Prostate gland (tissue), 2 donors: ENCODE results near the gene NNT. TPM values are rescaled to one million over a fixed set of nuclear protein-coding genes. Genes with fewer than 3 reads are reported as not detected.

ENCODE experiments used
- DNase-seq: peaks from one replicate; pipeline ENCODE4 v3.0.0-alpha.2; 2019; ENCODE audit warnings: low spot score
- H3K27ac ChIP-seq, 2 donors: fragments of 200-600 bp; sonication (generic); 2 replicates each; pipeline ENCODE4 v1.5.1; 2017 to 2019
- H3K27me3 ChIP-seq: fragments of 200-600 bp; sonication (generic); replicated peaks from 2 replicates; pipeline ENCODE4 v1.5.1; 2019; ENCODE audit not compliant: insufficient read depth
- H3K36me3 ChIP-seq, 2 donors: fragments of 200-600 bp; sonication (generic); 1 replicate in 1 of 2; 2 replicates in 1 of 2; pipeline versions ENCODE4 v1.5.1 to v1.8.1; 2017 to 2019
- H3K4me1 ChIP-seq: fragments of 200-600 bp; sonication (generic); replicated peaks from 2 replicates; pipeline ENCODE4 v1.5.1; 2019
- H3K4me3 ChIP-seq, 2 donors: fragments of 200-600 bp; sonication (generic); 2 replicates each; pipeline ENCODE4 v1.5.1; 2017 to 2019
- H3K9me3 ChIP-seq: fragments of 200-600 bp; sonication (generic); 2 replicates; pipeline ENCODE4 v1.5.1; 2017
- CTCF ChIP-seq, 4 experiments: fragments of 200-600 bp in 2 of 4; fragments of 450-650 bp in 2 of 4; sonication (generic) in 2 of 4; IDR thresholded peaks; 1 replicate in 3 of 4; 2 replicates in 1 of 4; pipeline ENCODE4 v1.5.1; 2016 to 2019; ENCODE audit warnings: antibody characterized with exemption in 4 of 4, mild to moderate bottlenecking in 2 of 4, moderate library complexity in 2 of 4
- POLR2A ChIP-seq: fragments of 450-650 bp; IDR thresholded peaks from one replicate; pipeline ENCODE4 v1.6.1; 2016; ENCODE audit warnings: antibody characterized with exemption, mild to moderate bottlenecking
- POLR2AphosphoS5 ChIP-seq: sonication (generic); formaldehyde crosslinking; IDR thresholded peaks from one replicate; pipeline ENCODE4 v1.6.1; 2017; ENCODE audit warnings: antibody characterized with exemption
- WGBS: methylation state at CpG from one replicate; pipeline ENCODE4 v1.1.5; 2018; 5-methylcytosine and 5-hydroxymethylcytosine counted together
- intact Hi-C: fragments of 100-400 bp; cut with DNase I; formaldehyde crosslinking; loops from one replicate; pipeline ENCODE4 v1.14.2; 2022
- total RNA-seq, 2 donors: library from RNA; depleted of rRNA; stranded (reverse); fragments of >200 nt; gene quantifications; one replicate each; pipeline ENCODE4 v1.1.0, GENCODE V29; 2016

Gene NNT
- total RNA-seq, 2 donors from 2014 or later = 30.6 to 31.4 TPM

GRCh38 chr5:43639566-43639965 is 36.6 kb downstream of the NNT start:
- no peak overlapping the region for H3K4me3 ChIP-seq
- DNase-seq = no peak
- H3K9me3 ChIP-seq = no peaks in the 10 kb centered on the region
- H3K27ac ChIP-seq = no peak overlapping the region
- H3K36me3 ChIP-seq = no peaks in the 10 kb centered on the region
- intact Hi-C loops = no loop called here
- WGBS = 84% methylated on average over 1 of the region's 1 CpG
- no peak for TF ChIP-seq POLR2AphosphoS5
- no peak for TF ChIP-seq POLR2A
- no peak for TF ChIP-seq CTCF (IDR thresholded peaks at IDR 0.05)
- H3K27me3 ChIP-seq = no peaks in the 10 kb centered on the region
- H3K4me1 ChIP-seq = no peaks in the 10 kb centered on the region

DNA sequence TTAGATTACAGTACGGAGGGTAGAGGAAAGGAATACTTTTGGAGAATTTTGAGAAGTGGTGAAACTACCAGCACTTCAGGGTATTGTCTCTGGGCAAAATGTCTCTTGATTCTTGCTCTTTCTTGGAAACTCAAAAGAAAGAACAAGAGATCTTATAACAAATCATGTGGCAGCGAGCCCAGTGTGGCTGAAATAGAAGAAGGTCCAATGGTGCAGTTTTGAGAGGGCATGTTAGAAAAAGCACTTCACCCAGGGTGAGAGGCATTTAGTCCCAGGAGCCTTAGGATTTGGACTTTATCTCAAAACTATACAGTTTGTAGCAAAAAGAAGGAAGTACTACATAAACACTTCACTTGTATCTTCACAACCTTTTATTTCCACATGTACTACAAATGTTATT is 39.4 kb downstream of the NNT start:
- H3K4me1 ChIP-seq = no peaks in the 10 kb centered on the region
- H3K27ac ChIP-seq = no peak overlapping the region
- no peak for TF ChIP-seq POLR2A
- no peak for TF ChIP-seq CTCF (IDR thresholded peaks at IDR 0.05)
- intact Hi-C loops = no loop called here
- DNase-seq = no peak
- H3K27me3 ChIP-seq = no peaks in the 10 kb centered on the region
- H3K36me3 ChIP-seq = no peaks in the 10 kb centered on the region
- WGBS = 82% methylated on average over 2 of the region's 2 CpGs
- H3K4me3 ChIP-seq = no peak overlapping the region
- no peaks in the 10 kb centered on the region for H3K9me3 ChIP-seq

GRCh38 chr5:43643327-43643726 is 40.3 kb downstream of the NNT start:
- 98% methylated on average over 1 of the region's 1 CpG for WGBS
- Histone ChIP-seq H3K36me3 (no peaks in the 10 kb centered on the region), H3K4me3 (no peak overlapping the region), H3K27me3 (no peaks in the 10 kb centered on the region), H3K9me3 (no peaks in the 10 kb centered on the region), H3K27ac (no peak overlapping the region), H3K4me1 (no peaks in the 10 kb centered on the region)
- intact Hi-C loops = no loop called here
- no peak for TF ChIP-seq POLR2A
- TF ChIP-seq POLR2AphosphoS5 = no peak
- TF ChIP-seq CTCF (IDR thresholded peaks at IDR 0.05) = no peak
- no peak for DNase-seq

DNA sequence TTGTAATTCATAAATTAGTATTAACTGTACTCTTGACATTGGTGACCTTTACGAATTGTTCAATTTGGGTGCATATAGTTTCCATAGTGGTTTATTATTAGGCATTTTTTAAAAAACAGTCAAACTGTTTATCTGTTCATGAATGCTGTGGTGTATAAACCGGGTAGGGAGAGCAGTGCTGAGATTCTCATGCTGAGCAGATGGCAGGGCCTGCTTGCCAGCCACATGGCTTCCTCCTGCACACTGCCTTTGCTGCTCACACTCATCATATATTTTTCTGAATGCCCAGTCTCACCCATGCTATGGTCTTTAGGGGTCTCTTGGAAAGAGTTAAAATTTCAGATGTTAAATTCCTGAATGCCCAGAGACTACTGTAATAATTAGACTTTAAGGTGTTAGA is 40.8 kb downstream of the NNT start:
- no peaks in the 10 kb centered on the region for H3K36me3 ChIP-seq
- intact Hi-C loops = no loop called here
- WGBS = 90% methylated on average over 2 of the region's 2 CpGs

More for the DNA sequence above, 40.8 kb downstream of the NNT start:
- Histone ChIP-seq H3K9me3 (no peaks in the 10 kb centered on the region), H3K4me1 (no peaks in the 10 kb centered on the region), H3K27ac (no peak overlapping the region), H3K4me3 (no peak overlapping the region), H3K27me3 (no peaks in the 10 kb centered on the region)
- TF ChIP-seq POLR2AphosphoS5 = no peak
- TF ChIP-seq CTCF (IDR thresholded peaks at IDR 0.05) = no peak
- TF ChIP-seq POLR2A = no peak
- no peak for DNase-seq
